Inferior parietal cortex (tissue), 1 donor: ENCODE measurements around the gene ARFGAP1.
"Not testable (repeated sequence)": the region's sequence is repeated elsewhere in the genome, so short reads cannot be mapped to it uniquely, and the experiment has no call there.

ENCODE experiments used
- DNase-seq: peaks from one replicate; pipeline ENCODE4 v3.0.0-alpha.2; 2016; ENCODE audit errors: extremely low spot score

Gene ARFGAP1

DNA sequence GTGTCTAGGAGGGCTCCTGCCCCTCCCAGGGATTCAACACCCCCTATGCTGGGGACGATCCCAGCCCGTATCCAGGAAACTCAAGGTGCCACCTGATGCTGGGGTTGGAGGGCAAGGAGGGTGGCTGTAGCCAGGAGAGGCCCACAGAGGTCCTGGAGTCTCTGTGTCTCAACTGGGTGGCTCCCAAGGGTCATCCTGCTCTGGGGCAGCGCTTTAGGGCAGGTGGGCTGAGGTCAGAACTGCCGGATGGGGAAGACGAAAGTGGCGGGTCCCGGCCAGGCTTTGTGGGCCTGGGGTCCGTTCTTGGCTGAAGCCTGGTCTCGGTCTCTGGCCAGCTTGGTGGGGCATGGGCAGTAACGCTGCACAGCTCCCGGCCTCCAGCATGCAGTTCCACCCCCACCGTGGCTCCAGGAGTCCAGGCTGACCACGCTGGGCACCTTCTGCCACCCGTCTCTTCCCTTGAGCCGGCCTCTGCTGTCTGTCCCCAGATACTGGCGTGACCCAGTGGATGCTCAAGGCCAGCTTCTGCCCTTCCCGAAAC, 17.6 kb downstream of the ARFGAP1 start:
- no peak for DNase-seq

DNA sequence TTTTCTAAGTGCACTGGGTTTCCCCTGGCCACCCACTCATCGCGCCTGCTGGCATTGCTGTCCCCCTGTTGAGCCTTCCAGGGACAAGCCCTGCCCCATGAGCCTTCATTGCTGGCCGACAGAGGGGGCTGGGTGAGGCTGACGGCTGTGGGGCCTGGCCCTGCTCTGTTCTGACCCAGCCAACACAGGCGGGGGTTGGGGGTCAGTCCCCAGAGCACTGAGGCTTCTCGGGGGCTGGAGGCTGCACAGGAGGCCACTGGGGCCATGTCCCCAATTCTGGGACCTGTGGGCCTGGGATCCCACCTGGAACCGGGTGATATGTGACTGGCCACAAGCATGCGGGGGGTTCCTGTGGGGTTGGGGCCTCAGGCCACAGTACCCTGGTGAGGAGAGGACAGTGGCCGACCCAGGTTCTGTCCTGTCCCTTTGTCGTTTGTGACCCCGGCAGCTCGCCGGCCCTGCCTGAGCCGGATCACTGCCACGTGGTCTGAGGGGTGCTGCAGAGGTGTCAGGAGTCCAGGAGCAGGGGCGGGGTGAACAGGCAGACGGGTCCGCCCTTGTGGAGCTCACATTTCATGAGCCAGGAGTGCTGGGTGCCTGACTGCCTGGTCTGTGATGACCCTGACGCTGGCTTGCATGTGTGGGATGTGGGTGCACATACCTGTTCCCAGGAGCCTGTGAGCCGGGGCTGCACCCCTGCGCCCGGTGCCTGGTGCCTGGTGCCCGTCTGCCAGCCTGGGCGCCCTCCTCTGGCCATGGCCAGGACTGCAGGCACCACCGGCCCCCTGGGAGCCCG, 18.3 kb downstream of the ARFGAP1 start:
- no peak for DNase-seq

DNA sequence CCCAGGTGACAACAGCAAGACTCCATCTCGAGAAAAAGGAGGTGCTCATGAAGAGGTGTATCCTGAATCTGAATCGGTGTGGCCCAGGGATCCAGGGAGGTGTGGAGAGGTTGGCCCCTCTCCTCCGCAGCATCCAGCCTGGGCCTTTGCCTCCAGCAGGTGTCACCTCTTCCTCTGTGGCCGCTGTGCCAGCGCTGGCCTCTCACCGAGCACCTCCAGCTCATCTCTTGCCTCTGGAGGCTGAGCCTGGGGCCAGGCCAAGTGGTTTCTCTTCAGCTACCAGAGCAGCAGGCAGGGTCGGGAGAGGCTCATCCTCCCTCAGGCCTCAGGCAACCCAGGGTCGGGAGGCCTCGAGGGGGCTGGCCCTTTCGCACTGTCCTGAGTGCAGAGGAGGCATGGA, 19.2 kb downstream of the ARFGAP1 start:
- no peak for DNase-seq

DNA sequence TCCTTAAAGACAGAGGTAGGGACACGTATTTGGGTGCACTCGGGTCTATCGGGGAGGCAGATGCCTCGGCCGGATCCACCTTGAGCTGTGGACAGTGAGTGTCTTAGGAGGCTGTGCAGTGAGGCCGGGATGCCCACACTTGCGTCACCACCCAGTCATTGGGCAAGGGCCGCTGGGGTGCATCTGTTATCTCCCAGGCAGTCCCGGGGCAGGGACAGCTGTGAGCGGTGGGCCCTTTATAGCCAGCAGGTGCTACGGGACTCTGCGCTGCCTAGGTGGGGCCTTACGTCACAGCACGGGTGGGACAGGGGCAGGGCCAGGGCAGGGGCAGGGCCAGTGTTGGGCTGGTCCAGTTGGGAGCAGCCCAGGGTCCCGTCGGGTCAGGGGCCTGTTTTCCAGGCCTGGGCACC, 19.7 kb downstream of the ARFGAP1 start:
- no peak for DNase-seq

DNA sequence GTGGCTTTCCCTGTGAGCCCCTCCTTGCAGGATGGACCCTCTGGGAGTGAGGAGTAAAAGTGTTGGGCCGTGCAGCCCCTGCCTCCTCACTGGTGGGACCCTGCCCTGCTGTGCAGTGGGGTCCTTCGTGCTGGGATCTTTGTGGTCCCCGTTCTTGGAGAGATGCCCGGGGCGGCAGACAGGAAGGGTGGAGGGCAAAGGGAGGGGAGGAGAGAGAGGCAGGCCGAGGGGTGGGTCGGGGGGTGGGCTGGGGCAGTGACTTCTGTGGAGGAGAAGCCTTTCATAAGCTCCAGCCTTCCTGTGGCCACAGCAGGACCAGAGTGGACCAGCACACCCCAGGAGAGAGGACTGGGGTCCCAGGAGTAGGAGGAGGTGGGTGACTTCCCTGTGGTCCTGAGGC, 20.3 kb downstream of the ARFGAP1 start, which contains the start of gene COL20A1:
Gene COL20A1 (plus strand): TSS at position 283 of the 400 bp plus-strand sequence. CDS start 1,922 bp downstream, outside the sequence.
- no peak for DNase-seq

DNA sequence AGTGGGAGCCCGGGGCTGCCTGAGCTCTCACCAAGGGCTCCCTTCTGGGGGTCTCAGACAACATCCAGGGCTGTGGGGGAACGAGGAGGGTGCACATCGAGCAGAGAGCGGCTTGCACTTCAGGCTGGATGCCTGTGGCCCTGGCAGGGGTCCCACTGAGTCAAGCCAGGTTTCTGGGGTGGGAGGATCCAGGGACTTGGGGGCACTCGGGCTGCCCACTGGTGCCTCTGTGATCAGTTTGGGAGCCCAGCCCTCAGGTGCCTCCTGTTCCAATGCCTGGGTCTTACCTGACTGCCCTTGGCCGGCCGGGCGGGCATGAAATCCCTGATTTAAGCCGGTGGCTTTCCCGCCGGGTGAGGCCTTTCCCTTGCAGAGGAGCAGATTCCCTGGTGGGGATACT, 20.8 kb downstream of the ARFGAP1 start:
- DNase-seq, result no peak

DNA sequence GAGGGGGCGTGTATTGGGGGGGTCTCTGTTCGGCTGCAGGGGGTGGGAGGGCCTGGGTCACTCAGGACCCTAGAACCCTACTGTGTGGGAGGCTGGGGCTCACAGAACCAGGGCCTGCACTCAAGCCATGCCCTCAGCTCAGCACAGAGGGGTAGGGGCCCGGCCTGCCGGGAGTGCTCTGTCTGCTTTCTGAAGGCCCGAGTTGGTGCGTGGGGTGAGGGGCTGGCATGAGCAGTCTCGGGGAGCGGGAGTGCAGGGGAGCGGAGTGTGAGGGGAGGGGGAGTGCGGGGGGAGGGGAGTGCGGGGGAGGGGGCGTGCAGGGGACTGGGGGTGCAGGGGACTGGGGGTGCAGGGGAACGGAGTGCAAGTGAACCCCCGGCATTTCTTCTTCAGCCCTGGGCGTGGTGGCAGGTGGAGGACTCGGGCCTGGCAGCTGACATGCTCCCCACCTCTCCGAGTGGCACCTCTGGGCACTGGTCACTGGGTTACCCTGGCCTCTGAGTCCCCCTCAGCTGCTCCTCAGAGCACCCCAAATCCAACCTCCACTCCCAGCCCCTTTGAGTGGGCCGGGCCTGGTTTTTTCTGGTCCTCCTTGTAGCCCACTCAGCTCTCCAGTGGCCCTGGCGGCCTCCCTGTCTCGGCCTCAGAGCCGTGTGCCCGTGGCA, 21.4 kb downstream of the ARFGAP1 start:
- no peak for DNase-seq

DNA sequence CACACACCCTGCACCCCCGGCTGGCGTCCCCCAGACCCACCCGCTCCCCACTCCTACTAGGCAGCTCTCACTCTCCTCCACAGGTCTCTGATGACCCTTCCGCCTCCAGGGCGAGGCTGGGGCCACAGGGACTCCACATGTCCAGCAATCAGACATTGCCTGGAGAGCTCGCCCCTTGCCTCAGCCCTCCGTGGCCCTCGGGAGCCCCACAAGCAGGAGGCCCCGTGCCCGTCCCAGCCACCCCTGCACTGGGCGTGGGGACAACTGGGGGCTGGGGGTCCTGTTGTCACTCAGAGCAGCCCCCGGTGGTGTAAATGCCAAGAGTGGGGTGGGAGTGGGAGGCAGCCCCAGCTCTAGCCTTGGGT, 21.9 kb downstream of the ARFGAP1 start:
- no peak for DNase-seq

DNA sequence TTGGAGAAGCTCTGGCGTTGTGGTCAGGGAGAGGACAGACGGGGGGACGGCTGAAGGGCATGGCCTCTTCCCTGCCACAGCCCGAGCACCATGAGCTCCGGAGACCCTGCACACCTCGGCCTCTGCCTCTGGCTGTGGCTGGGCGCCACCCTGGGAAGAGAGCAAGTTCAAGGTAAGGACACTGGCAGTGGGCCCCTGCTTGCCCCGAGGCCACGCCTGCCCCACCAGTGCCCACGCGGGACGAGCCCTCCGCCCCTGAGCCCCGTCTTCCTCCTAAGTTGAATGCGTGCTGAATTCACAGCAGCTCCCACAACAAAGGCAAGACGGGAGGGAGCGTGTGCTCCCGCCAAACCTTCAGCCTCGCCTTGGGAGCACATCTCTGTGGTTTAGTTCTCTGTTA, 22.4 kb downstream of the ARFGAP1 start:
- no peak for DNase-seq

DNA sequence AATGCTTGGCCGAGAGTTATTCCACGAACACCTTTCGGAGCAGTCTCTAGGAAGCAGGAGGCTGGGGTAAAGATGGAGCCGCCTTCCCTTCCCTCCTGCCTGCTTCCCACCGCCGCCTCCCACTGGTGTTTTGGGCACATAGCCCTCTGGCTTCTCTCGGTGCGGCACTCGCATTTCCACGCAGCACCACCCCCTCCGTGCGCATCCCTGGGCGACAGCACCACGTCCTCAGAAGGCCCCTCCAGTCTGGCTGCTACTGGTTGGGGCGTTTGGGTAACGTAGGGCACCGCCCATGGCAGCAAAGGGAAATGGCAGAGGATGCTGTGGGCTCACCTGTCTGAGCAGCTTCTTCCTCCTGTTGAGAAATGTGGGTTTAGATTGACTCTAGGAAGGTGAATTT, 22.8 kb downstream of the ARFGAP1 start:
- no peak for DNase-seq

DNA sequence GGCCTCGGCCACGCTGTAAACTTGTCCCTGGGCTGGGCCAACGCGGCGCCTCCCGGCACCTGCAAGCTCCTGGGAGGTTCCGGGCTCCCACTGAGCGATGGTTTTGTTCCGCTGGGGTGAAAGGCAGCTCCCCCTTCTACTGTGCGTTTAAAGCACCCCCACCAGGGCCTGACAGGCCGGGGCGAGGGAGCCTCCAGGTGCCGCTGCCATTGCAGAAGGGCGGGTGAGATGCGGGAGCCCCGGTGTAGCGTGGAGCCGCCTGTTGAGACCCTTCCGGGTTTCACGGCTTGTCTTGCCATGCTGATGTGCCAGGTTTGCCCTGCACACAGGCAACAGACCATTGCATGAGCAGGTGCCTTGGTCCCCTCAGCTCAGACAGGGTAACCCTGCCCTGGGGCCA, 23.2 kb downstream of the ARFGAP1 start:
- no peak for DNase-seq

DNA sequence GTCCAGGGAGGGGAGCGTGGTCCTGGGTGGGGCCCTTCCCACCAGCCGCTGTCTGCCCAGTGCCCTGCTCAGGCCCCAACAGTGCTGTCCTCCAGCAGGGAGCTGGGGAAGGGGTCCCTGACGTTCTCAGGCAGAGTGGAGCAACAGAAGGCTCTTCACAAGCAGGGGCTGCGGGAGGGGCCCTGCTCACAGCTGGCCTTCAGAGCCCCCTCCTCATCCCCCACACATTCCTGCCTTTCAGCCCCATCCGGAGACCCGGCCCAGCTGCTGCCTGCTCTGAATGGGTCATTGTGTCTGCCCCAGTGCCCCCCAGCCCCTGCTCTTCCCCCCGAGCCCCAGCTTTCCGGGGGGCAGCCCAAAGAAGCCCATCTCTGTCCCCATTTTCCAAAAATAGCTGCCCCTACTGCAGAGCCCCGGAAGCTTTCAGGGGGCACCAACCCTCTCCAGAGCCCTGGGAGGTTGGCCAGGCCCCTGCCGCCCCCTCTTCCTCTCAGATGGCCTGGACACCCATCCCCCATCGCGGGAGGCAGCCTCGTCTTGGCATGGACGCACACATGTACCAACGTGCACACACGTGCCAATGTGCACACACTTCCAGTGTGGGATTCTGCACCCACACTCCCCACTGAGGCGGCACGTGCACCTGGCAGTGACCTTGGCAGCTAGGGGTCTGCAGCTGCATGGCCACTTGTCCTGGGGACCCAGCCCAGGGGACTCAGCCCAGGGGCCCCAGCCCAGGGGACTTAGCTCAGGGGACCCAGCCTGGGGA, 24.1 kb downstream of the ARFGAP1 start:
- no peak for DNase-seq

DNA sequence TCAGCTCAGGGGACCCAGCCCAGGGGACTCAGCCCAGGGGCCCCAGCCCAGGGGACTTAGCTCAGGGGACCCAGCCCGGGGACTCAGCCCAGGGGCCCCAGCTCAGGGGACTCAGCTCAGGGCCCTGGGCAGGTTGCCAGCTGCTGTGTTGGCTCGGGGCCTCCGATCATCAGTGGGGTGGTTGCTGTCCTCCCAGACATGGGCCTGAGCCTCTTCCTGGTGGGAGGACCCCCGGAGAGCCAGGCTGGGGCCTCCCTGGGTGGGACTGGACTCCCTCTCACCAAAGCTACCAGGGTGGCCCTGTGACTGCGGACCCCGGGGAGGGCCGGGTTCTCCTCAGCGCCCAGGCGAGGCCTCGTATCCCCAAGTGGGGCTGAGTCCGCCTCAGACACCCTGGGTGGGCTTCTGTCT, 24.8 kb downstream of the ARFGAP1 start:
- DNase-seq, result no peak

DNA sequence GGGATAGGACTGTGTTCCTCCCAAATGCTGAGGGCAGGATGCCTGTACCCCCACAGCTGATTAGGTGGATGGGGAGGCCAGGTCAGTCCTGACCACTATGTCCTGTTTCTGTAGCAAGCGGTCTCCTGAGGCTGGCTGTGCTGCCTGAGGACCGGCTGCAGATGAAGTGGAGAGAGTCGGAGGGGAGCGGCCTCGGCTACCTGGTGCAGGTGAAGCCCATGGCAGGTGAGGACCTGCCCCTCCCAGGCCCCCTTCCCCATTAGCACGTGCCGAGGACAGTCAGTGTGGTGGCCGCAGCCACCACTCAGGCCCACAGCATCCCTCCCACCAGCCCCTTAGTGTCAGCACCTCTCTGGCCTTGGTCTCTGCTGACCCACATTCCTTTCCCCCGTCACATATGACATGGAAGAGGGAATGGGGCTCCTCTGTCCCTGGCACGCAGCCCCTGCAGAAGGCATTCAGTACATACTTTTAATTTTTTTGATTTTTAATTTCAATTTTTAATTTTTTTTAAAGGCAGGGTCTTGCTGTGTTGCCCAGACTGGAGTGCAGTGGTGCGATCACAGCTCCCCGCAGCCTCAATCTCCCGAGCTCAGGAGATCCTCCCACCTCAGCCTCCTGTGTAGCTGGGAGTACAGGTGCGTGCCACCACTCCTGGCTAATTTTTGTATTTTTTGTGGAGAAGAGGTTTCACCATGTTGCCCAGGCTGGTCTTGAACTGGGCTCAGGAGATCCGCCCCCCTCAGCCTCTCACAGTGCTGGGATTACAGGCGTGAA, 25.4 kb downstream of the ARFGAP1 start:
- DNase-seq, result no peak

DNA sequence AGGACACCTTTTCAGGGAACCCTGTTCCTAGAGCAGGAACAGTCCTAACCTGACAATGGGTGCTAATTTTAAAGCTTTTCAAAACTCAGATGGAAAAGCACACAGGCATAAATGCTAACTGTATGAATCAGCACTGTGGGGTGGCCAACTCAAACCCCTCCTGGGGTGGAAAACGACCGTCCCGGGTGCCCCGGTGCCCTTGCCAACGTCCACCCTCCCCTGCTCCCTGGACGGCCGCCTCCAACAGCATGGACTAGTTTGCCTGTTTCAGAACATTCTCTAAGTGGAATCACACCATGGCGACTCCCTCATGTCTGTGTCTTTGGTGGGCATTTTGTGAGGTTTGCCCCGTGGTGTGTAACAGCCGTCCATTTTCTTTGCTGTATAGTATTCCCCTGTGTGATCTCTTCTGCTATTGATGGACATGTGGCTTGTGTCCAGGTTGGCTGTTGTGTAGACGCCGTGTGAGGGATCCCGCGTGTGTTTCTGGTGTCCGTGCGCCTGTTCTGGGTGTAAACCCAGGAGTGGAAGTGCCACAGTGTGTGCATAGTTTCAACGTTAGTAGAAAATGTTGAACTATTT, 26.2 kb downstream of the ARFGAP1 start:
- no peak for DNase-seq

DNA sequence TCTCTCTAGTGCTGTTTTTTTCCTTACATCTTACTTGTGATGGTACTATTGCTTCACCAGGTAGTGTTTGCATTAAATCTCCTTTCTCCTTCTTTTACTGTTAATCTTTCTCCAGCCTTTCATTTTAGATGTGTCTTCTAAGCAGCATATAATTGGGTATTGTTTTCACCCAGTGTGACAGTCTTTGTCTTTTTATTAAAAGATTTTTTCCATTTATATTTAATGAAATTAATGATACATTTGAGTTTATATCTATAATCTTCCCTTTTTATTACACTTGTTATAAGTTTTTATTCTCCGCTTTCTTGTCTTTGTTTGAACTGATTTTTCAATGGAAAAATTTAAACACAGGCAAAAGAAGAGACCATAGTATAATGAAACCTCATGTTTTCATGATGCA, 29.1 kb downstream of the ARFGAP1 start:
- DNase-seq, result no peak

DNA sequence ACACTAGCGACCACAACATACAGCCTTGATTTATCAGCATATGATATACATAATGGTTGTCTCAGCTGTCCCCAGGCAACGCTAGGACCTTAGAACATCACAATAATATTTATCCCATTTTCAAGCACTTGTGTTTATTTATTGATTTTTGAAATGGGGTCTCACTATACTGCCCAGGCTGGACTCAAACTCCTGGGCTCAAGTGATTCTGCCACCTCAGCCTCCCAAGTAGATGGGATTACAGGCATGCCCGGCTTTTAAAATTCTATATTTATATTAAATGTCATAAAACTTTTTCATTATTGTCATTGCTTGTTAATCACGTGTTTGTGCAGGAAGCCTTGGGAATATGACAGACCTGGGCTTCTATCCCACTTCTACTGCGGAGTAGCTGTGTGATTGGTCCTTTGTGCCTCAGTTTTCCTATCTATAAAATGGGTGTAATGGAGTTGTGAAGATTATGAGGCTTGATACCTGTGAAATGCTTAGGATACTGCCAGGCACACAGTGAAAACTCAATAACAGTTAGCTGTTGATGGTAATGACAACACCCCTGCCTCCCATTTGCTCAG, 30.6 kb downstream of the ARFGAP1 start:
- DNase-seq, result no peak

DNA sequence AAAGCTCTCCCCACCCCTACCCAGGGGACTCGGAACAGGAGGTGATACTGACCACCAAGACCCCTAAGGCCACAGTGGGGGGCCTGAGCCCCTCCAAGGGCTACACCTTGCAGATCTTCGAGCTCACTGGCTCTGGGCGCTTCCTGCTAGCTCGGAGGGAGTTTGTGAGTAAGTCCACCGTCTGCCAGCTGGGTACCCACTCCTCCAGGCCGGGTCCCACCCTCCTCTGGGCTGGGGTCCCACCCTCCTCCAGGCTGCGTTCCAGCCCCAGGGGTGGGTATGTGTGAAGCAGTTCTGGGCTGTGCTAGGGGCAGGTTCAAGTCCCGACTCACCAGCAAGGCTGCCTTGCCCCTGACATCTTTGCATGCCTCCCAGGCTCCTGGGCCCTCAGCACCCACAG, 32.8 kb downstream of the ARFGAP1 start:
- no peak for DNase-seq

DNA sequence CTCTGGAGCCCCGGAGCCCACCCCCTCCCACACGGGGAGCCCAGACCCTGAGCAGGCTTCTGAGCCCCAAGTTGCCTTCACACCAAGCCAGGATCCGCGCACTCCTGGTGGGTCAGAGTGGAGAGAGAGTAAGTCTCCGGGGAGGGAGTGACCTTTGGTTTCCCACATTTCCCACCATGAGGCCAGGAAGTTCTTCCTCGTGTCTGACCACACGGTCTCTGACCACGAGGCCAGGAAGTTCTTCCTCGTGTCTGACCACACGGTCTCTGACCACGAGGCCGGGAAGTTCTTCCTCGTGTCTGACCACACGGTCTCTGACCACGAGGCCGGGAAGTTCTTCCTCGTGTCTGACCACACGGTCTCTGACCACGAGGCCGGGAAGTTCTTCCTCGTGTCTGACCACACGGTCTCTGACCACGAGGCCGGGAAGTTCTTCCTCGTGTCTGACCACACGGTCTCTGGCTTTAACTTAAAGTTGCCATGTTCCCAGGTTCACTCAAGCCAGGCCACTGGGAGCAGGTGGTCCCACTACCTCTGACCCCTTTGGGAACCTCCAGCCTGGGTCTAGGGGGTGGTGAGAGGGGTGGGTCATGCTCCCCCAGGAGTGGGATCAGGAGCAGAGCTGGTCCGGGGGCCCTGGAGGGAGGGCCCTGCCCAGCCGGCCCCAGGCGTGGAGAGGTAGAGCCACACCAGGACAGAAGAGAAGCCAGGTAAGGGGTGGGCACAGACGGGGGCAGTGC, 33.5 kb downstream of the ARFGAP1 start:
- not testable (repeated sequence) for DNase-seq
